Heart left ventricle (tissue), 13 donors: Measurements from ENCODE around the gene SETD6.

Experiments
- POLR2A ChIP-seq, 2 donors: fragments of 450-650 bp; IDR thresholded peaks; one replicate each; pipeline ENCODE4 v1.6.1; 2017; ENCODE audit warnings: antibody characterized with exemption in 2 of 2, mild to moderate bottlenecking in 2 of 2, moderate library complexity in 2 of 2
- TF ChIP-seq, protein P1 (sequence below), 12 donors: fragments of 200-600 bp; sonication (generic) in 4 of 12; IDR thresholded peaks; one replicate each; pipeline versions ENCODE4 v1.5.0 to v1.8.0; 2018 to 2022; ENCODE audit warnings: antibody characterized with exemption in 12 of 12, mild to moderate bottlenecking in 5 of 12
- donor health status: ischemic (EF 13 %, LVEDD 7.1; RV severe dilation, severe dysfunction).
- donor health status: DM: no; HTN: yes; CAD: no.
- donor health status: DM: no; HTN: no; CAD: no.
- donor health status: ischemic (EF 25% LVEDD 6.9; RV normal size, moderate dysfunction).
- donor health status: ischemic (EF 25% LVEDD 5.7; RV mildly dilated, moderate dysfunction).
- donor health status: ischemic (EF 35%, LVEDD 5.7; RV mildly dilated, moderate dysfunction).
- donor health status: nonischemic (EF 11% LVEDD 7.7; RV severe dilation, severe dysfunction).
- donor health status: DM: yes; HTN: yes; CAD: no.
- donor health status: PGD.
- donor health status: ischemic (EF 29% LVEDD 5.4; RV normal size, mild dysfunction).
- donor health status: nonischemic (EF 23%, LVEDD 6.1; RV moderate dilation, normal function).

DNA sequence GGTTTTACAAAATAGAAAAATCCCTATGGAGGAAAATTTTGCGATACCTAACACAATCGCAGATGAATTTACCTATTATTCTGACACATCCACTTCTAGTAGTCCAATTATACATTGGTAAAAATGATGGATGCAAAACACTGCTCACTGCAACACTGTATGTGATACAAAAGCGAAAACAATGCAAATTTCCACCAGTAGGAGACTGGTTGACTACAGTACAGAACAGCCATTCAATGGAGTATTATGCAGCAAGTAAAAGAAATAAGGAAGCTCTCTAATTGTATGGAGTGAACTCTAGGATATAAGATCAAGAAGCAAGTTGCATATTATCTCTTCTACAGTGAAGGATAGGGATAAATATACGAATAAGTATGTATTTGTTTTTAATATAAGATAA lies 48.5 kb downstream of the SETD6 start:
- TF ChIP-seq, protein P1, sequence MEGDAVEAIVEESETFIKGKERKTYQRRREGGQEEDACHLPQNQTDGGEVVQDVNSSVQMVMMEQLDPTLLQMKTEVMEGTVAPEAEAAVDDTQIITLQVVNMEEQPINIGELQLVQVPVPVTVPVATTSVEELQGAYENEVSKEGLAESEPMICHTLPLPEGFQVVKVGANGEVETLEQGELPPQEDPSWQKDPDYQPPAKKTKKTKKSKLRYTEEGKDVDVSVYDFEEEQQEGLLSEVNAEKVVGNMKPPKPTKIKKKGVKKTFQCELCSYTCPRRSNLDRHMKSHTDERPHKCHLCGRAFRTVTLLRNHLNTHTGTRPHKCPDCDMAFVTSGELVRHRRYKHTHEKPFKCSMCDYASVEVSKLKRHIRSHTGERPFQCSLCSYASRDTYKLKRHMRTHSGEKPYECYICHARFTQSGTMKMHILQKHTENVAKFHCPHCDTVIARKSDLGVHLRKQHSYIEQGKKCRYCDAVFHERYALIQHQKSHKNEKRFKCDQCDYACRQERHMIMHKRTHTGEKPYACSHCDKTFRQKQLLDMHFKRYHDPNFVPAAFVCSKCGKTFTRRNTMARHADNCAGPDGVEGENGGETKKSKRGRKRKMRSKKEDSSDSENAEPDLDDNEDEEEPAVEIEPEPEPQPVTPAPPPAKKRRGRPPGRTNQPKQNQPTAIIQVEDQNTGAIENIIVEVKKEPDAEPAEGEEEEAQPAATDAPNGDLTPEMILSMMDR (IDR thresholded peaks at IDR 0.05) = no peak
- TF ChIP-seq POLR2A (IDR thresholded peaks at IDR 0.05) = no peak
